Mesothelial cell of epicardium (in vitro differentiated cells): ENCODE measurements around the gene SNAP47. TPM values are rescaled to one million over a fixed set of nuclear protein-coding genes. Genes with fewer than 3 reads are reported as not detected.

Source experiments
- DNase-seq, 2 experiments: peaks; one replicate each; pipeline ENCODE4 v3.0.0; 2021; ENCODE audit warnings: low spot score in 2 of 2; ENCODE audit not compliant: unreplicated experiment in 2 of 2
- H3K27ac Mint-ChIP-seq: 2 replicates; pipeline ENCODE4 v1.8.0; 2021; ENCODE audit warnings: mixed read lengths
- H3K27me3 Mint-ChIP-seq: 2 replicates; pipeline ENCODE4 v1.8.0; 2021; ENCODE audit warnings: low read depth, mixed read lengths
- H3K36me3 Mint-ChIP-seq: 2 replicates; pipeline ENCODE4 v1.8.0; 2021; ENCODE audit warnings: mixed read lengths
- H3K4me1 Mint-ChIP-seq: 2 replicates; pipeline ENCODE4 v1.8.0; 2021; ENCODE audit warnings: mixed read lengths
- H3K4me3 Mint-ChIP-seq: 2 replicates; pipeline ENCODE4 v1.8.0; 2021; ENCODE audit warnings: mild to moderate bottlenecking, moderate library complexity, mixed read lengths
- H3K9me3 Mint-ChIP-seq: 2 replicates; pipeline ENCODE4 v1.8.0; 2021; ENCODE audit warnings: mixed read lengths
- total RNA-seq: library from RNA; stranded (reverse); gene quantifications from 3 replicates; pipeline ENCODE4 v1.2.1, GENCODE V29; 2021
- TF ChIP-seq, protein P1 (sequence below): fragments of 200-600 bp; sonication (generic); IDR thresholded peaks from one replicate; pipeline ENCODE4 v1.5.0; 2021; ENCODE audit warnings: antibody characterized with exemption; ENCODE audit not compliant: unreplicated experiment

SNAP47 gene
- total RNA-seq, 1 donor from 2014 or later: 42.6 TPM

DNA sequence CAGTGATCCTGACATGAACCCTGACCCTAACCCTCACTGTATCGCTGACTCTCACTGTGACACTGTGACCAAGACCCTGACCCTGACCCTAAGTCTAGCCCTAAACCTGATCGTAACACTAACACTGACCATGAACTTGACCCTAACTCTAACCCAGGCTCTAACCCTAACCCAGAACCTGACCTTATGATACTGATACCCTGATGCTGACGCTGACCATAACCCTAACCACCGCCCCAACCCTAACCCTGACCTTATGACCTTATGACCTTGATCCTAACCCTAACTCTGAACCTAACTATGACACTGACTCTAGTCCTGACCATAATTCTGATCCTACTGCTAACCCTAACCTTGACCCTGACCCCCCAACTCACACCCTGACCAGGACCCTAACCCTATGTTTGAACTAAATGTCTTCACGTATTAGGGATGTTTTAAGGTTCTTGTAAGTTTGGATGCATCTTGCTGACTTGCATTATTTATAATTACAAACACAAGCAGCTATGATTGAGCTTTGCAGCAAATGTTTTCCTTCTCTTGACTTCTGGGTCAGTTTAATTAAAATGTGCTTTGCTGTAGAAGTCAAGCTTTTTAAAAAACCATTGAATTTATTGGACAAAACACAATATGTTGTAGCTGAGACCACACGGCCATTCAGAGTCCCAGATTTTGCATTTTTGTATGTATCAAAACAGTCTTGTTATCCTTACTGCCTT is 56.3 kb downstream of the SNAP47 start:
- H3K36me3 Mint-ChIP-seq: no peaks in the 10 kb centered on the region
- H3K27ac Mint-ChIP-seq: peak overlapping the region; percentile 70
- no peaks in the 10 kb centered on the region for H3K9me3 Mint-ChIP-seq
- peaks cover 5% of the 10 kb centered on the region for H3K27me3 Mint-ChIP-seq
- TF ChIP-seq, protein P1, sequence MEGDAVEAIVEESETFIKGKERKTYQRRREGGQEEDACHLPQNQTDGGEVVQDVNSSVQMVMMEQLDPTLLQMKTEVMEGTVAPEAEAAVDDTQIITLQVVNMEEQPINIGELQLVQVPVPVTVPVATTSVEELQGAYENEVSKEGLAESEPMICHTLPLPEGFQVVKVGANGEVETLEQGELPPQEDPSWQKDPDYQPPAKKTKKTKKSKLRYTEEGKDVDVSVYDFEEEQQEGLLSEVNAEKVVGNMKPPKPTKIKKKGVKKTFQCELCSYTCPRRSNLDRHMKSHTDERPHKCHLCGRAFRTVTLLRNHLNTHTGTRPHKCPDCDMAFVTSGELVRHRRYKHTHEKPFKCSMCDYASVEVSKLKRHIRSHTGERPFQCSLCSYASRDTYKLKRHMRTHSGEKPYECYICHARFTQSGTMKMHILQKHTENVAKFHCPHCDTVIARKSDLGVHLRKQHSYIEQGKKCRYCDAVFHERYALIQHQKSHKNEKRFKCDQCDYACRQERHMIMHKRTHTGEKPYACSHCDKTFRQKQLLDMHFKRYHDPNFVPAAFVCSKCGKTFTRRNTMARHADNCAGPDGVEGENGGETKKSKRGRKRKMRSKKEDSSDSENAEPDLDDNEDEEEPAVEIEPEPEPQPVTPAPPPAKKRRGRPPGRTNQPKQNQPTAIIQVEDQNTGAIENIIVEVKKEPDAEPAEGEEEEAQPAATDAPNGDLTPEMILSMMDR: no peak
- H3K4me3 Mint-ChIP-seq: no peak overlapping the region
- no peak for DNase-seq
- H3K4me1 Mint-ChIP-seq: peaks cover 67% of the 10 kb centered on the region

DNA sequence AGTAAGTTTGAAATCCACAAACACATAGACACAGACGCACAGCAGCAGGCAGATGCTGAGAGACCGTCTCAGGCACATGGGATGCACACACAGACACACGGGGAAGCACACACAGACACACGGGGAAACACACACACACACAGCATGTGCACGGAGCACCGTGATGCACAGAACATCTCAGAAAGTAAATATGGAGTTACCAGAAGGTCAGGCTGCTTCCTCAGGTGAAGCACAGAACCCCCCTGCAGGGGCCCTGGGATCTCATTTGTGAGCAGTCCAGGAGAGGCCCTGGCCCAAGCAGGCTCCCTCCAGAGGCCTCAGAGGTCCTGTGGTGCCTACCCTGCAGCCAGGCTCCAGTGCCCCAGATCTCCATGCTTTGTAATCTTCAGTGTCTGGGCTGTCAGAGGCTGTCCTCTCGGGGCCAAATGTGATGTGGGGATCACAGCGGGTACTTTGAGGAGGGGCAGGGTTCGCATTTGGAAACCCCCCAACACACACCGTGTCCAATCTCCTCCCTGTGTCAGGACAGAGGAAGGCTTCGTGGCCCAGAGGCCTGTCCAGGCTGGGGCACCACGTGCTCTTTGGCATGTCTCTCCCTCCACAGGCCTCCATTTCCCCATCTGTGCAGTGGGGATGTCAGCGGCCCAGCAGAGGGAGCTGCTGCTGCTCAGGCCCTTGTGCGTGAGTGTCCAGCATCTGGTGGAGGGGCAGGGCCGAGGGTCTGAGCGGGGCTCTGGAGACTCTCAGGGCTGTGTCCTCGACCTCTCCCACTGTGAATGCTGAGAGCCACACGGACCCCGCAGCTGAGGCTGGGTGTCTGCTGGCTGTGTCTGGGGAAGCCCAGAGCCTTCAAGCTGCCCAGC is 57.2 kb downstream of the SNAP47 start:
- TF ChIP-seq, protein P1: no peak
- H3K27ac Mint-ChIP-seq: peak overlapping the region; percentile 70
- no peaks in the 10 kb centered on the region for H3K27me3 Mint-ChIP-seq
- no peaks in the 10 kb centered on the region for H3K9me3 Mint-ChIP-seq
- no peaks in the 10 kb centered on the region for H3K36me3 Mint-ChIP-seq
- H3K4me3 Mint-ChIP-seq: no peak overlapping the region
- no peak for DNase-seq
- peaks cover 61% of the 10 kb centered on the region for H3K4me1 Mint-ChIP-seq

DNA sequence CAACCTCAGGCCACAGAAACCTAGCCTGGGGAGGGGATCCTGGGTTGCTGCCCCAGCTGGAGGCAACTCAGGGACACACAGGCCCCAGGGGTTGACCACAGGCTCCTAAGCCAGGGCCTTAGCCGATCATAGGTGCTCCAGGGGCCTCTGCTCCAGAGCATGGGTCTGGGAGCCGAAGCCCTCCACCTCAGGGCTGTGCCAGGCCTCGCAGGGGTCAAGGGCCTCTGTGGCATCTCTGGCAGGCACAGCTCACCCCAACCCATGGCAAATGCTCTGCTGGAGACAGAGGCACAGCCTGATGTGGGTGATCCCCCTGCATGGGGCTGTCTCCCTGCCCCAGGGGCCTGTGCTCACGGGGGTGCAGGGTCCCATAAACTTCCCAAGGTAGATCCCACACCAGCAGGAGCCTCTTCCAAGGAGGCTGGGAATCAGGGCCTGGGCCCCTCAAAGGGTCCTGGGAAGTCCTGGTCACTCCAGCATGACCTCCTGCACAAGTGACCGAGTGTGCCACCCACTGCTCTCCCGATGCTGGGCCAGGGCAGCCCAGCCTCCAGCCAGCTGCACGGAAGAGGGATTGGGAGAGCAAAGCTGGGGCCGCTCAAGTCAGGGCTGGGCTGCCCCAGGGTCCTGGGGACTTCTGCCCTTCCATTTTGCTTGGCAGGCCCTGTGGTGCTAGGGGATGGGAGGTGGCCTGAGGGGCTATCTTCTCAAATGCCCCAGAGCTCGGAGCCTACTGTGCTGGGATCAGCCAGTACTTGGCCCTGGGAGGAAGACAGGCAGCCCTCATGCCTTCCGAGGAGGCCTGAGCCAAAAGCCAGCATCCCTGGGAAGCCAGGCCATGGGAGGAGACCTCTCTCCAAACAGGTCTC is 58.1 kb downstream of the SNAP47 start:
- Mint-ChIP-seq H3K4me3 (no peak overlapping the region), H3K27me3 (peaks cover under 1% of the 10 kb centered on the region), H3K4me1 (peaks cover 58% of the 10 kb centered on the region), H3K36me3 (no peaks in the 10 kb centered on the region), H3K9me3 (no peaks in the 10 kb centered on the region), H3K27ac (peak overlapping the region; percentile 70)
- DNase-seq: no peak
- TF ChIP-seq, protein P1: no peak

DNA sequence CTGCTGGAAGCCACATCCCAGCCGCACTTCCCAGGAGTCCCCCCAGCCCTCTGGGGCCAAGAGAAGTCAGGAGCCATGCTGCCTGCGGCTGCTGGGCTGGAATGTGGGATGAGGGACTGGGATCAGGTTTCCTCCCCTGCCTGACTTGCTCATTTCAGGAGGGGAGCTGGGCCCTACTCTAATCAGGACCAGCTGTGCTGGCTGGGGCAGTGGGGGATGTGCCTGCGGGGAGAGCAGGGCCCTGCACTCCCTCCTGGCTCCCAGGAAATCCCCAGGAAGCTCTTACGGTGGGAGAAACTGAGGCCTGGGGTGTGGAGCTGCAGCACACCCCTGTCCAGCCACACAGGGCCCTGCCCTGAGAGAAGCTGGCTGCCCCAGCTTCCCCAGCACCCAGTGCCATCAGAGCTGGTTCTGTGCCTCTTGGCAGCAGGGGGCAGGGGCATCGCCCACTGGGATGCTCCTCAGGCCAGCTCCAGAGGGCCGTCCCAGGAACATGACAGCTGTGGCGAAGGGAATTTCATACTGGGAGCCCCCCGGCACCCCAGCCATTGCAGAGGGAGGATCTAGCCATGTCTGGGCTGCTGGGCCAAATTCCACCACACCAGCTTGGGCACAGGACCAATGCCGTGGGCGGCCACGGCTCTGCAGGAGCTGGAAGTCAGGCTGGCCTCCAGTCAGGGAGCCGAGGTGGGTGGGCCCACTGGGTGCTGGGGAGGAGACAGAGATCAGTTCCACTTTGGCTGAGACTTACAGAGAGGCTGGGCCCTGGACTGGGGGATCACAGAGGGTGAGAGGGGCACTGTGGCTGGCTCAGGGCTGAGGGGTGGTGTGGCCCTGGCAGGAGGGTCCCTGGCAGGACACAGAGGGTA is 58.9 kb downstream of the SNAP47 start:
- TF ChIP-seq, protein P1: no peak
- H3K4me3 Mint-ChIP-seq: no peak overlapping the region
- no peaks in the 10 kb centered on the region for H3K36me3 Mint-ChIP-seq
- DNase-seq: peak; percentile 64 to 67
- no peaks in the 10 kb centered on the region for H3K9me3 Mint-ChIP-seq
- peak overlapping the region; percentile 70 for H3K27ac Mint-ChIP-seq
- peaks cover 52% of the 10 kb centered on the region for H3K4me1 Mint-ChIP-seq
- peaks cover 2% of the 10 kb centered on the region for H3K27me3 Mint-ChIP-seq

DNA sequence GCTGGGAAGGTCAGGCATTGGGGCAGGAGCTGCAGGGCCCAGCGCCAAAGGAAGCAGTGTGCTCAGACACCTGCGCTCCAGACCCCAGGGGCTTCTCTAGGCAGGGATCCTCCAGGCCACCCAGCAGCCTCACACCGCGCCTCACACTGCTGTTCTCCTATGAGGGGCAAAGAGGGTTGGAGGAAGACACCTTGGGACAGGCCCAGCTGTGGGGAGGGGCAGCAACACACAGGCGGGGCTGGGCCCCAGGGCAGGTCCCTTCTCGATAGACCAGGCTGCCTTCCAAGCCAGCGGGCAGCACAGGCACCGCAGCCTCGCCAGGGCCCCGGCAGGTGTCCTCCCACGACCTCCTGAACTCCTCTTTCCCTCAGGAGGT is 59.6 kb downstream of the SNAP47 start:
- H3K4me3 Mint-ChIP-seq: no peak overlapping the region
- peak overlapping the region; percentile 70 for H3K27ac Mint-ChIP-seq
- H3K36me3 Mint-ChIP-seq: no peaks in the 10 kb centered on the region
- DNase-seq: no peak
- TF ChIP-seq, protein P1: no peak
- peaks cover 48% of the 10 kb centered on the region for H3K4me1 Mint-ChIP-seq
- H3K9me3 Mint-ChIP-seq: no peaks in the 10 kb centered on the region
- peaks cover 6% of the 10 kb centered on the region for H3K27me3 Mint-ChIP-seq
